Keratinocyte (primary cell): ENCODE measurements around the gene LTB4R.

Experiments used
- CTCF ChIP-seq, 3 experiments: IDR thresholded peaks in 1 of 3; conservative IDR thresholded peaks in 1 of 3; optimal IDR thresholded peaks in 1 of 3; 2 replicates in 2 of 3; 3 replicates in 1 of 3; pipeline versions ENCODE3 to v1.5.1; 2011; ENCODE audit warnings: low read length in 3 of 3, mild to moderate bottlenecking in 3 of 3, moderate library complexity in 2 of 3, control low read depth in 1 of 3, inconsistent platforms in 1 of 3; ENCODE audit not compliant: insufficient read depth in 2 of 3; ENCODE audit errors: extremely low read depth in 1 of 3
- EZH2 ChIP-seq: IDR thresholded peaks from one replicate; pipeline ENCODE4 v1.6.1; 2012; ENCODE audit warnings: inconsistent platforms, mild to moderate bottlenecking, low read length, moderate library complexity

GRCh38 chr14:24289649-24290280, 21.5 kb upstream of the LTB4R start:
- TF ChIP-seq CTCF (optimal IDR thresholded peaks at IDR 0.05 in 1 of 3, IDR thresholded peaks at IDR 0.05 in 1 of 3, conservative IDR thresholded peaks at IDR 0.05 in 1 of 3; ENCODE audit: extremely low read depth in 1 of 3, insufficient read depth in 2 of 3, low read length in 3 of 3) = no peak
- TF ChIP-seq EZH2 = no peak
